A673 (cell line): ENCODE measurements around the gene MFAP3L.

Experiments
- EZH2 ChIP-seq: fragments of 200-600 bp; sonication (generic); IDR thresholded peaks from 2 replicates; pipeline ENCODE4 v1.6.1; 2017; ENCODE audit warnings: borderline replicate concordance, low read depth, mild to moderate bottlenecking, mixed read lengths, antibody characterized with exemption, low read length; ENCODE audit not compliant: poor library complexity, severe bottlenecking
- TF ChIP-seq, protein P1 (sequence below): fragments of 300-800, 200-600 bp; sonication (generic); conservative IDR thresholded peaks from 2 replicates; pipeline ENCODE4 v1.5.1; 2017; ENCODE audit warnings: low read depth, mild to moderate bottlenecking, antibody characterized with exemption, low read length, moderate library complexity, mixed read lengths

DNA sequence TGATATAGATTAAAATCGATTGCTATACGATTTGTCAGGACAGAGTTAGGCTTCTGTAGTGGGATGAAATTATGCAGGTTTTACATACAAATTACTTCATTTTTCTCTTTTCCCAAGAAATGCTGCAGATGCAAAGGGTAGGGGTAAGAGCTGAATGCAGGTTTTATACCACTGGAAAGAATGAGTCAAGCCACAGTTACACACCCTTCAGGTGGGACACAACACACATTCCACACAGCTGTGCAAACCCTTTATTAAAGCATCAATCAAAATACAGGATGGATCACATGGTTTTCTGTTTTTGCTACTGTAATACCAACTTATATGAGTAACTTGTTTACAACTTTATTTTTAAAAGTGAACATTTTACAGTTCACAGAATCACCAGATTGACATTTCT lies 39.8 kb downstream of the MFAP3L start:
- TF ChIP-seq, protein P1, sequence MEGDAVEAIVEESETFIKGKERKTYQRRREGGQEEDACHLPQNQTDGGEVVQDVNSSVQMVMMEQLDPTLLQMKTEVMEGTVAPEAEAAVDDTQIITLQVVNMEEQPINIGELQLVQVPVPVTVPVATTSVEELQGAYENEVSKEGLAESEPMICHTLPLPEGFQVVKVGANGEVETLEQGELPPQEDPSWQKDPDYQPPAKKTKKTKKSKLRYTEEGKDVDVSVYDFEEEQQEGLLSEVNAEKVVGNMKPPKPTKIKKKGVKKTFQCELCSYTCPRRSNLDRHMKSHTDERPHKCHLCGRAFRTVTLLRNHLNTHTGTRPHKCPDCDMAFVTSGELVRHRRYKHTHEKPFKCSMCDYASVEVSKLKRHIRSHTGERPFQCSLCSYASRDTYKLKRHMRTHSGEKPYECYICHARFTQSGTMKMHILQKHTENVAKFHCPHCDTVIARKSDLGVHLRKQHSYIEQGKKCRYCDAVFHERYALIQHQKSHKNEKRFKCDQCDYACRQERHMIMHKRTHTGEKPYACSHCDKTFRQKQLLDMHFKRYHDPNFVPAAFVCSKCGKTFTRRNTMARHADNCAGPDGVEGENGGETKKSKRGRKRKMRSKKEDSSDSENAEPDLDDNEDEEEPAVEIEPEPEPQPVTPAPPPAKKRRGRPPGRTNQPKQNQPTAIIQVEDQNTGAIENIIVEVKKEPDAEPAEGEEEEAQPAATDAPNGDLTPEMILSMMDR: no peak
- TF ChIP-seq EZH2: no peak
